PFSK-1 (cell line): ENCODE measurements around the gene TSPAN2.

Experiments used
- FOXP2 ChIP-seq: optimal IDR thresholded peaks from 2 replicates; pipeline ENCODE3; 2011; ENCODE audit warnings: borderline replicate concordance, control low read depth, inconsistent platforms; ENCODE audit not compliant: insufficient read depth; ENCODE audit errors: extremely low read length, extremely low read depth
- POLR2AphosphoS5 ChIP-seq: IDR thresholded peaks from 2 replicates; pipeline ENCODE4 v1.6.1; 2012; ENCODE audit warnings: low read depth, mild to moderate bottlenecking, control low read depth, low read length, moderate library complexity
- REST ChIP-seq, 2 experiments: IDR thresholded peaks; 2 replicates each; pipeline versions ENCODE4 v1.6.1 to v1.8.0; 2011 to 2012; ENCODE audit warnings: low read depth in 2 of 2, low read length in 2 of 2, control low read depth in 1 of 2, inconsistent platforms in 1 of 2, mild to moderate bottlenecking in 1 of 2, moderate library complexity in 1 of 2; ENCODE audit not compliant: insufficient read depth in 1 of 2
- SIN3A ChIP-seq: IDR thresholded peaks from 2 replicates; pipeline ENCODE4 v1.6.1; 2012; ENCODE audit warnings: mild to moderate bottlenecking, low read length, moderate library complexity, borderline replicate concordance; ENCODE audit not compliant: insufficient read depth
- TAF1 ChIP-seq: IDR thresholded peaks from 2 replicates; pipeline ENCODE4 v1.6.1; 2012; ENCODE audit warnings: low read length, control low read depth, borderline replicate concordance; ENCODE audit not compliant: insufficient read depth

Gene TSPAN2

DNA sequence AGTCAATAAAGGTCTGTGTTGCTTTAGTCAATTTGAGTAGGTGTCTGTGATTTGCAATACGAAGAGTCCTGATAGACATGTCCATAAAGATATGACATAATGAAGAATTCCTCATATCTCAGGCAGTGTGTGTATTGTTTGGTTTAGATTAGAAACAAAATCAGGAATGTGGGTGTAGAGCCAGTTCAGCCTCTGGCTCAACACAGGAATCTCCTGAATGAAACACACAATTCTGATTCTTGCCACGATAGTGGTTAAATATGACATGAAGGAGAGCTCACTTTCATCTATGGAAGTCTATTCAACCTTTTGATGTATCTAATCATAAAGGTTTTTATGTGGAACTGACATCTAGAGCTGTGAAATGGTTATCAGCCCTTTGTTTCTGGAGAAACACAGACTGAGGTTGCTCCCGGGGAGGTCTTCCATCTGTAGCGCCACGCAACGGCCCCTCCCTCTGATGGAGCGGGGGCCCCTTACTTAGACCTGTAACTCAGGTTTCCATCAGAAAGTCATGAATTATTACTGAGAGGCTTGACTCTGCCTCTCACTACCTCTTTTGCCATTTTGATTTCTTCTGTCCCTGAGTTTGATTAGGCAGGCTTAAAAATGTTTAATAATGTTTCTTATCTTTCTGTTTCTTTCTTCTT lies 19.5 kb downstream of the TSPAN2 start:
- TF ChIP-seq REST (IDR thresholded peaks at IDR 0.05; ENCODE audit: insufficient read depth in 1 of 2, low read depth in 2 of 2, low read length in 2 of 2) (no peak), TAF1 (no peak), FOXP2 (no peak), SIN3A (no peak), POLR2AphosphoS5 (no peak)

- TF ChIP-seq REST (IDR thresholded peaks at IDR 0.05; ENCODE audit: insufficient read depth in 1 of 2, low read depth in 2 of 2, low read length in 2 of 2) (no peak), TAF1 (no peak), SIN3A (no peak), POLR2AphosphoS5 (no peak), FOXP2 (no peak)
Observed at GRCh38 chr1:115068826-115069585, 20.3 kb downstream of the TSPAN2 start.

GRCh38 chr1:115067161-115067859 lies 22.0 kb downstream of the TSPAN2 start:
- TF ChIP-seq SIN3A (no peak), FOXP2 (no peak), REST (IDR thresholded peaks at IDR 0.05; ENCODE audit: insufficient read depth in 1 of 2, low read depth in 2 of 2, low read length in 2 of 2) (no peak), POLR2AphosphoS5 (no peak), TAF1 (no peak)

DNA sequence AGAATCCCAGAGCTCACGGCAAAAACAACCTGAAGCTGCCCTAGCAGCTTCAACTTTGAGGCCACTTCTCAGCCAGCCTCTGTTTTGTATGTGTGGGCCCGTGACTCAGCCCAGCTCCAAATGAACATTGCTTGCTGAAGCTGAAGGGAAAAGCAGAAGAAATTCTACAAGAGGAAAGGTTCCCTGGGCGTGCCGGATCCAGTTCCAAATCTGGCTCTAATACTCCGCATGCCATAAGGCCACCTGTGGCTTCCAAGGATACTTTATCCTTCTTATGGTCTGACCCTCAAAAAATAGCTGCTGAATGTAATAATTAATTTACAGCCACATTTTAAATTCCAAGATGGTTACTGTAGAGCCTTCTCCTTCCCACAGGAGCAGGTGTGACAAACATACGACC lies 24.3 kb downstream of the TSPAN2 start:
- TF ChIP-seq TAF1 (no peak), REST (IDR thresholded peaks at IDR 0.05; ENCODE audit: insufficient read depth in 1 of 2, low read depth in 2 of 2, low read length in 2 of 2) (no peak), SIN3A (no peak)
